A549 (cell line): ENCODE data around the gene PRPF8. TPM values are rescaled to one million over a fixed set of nuclear protein-coding genes. Genes with fewer than 3 reads are reported as not detected.

ENCODE experiments used
- ATAC-seq, 2 experiments: fragments of 200-7000 bp in 1 of 2; fragments of >200 bp in 1 of 2; cut with Nextera tagmentation in 1 of 2; cut with Tn5 transposase in 1 of 2; 3 replicates each; pipeline versions ENCODE4 v1.8.0 to v1.9.1; 2018 to 2020; ENCODE audit warnings: mild to moderate bottlenecking in 1 of 2, moderate library complexity in 1 of 2
- CTCF ChIA-PET: fragments of 300-600 bp; sonication (Branson Sonifier 250); formaldehyde crosslinking; extraction: SDS; loops from one replicate; lab custom pipeline; 2021; ENCODE audit warnings: antibody characterized with exemption, inconsistent platforms; lab: Yijun Ruan, JAX
- POLR2A ChIA-PET: fragments of 350-600 bp; formaldehyde crosslinking; extraction: SDS; loops from one replicate; lab custom pipeline; 2021; ENCODE audit warnings: antibody characterized with exemption, inconsistent platforms; lab: Yijun Ruan, JAX
- DNase-seq, 2 experiments: peaks; one replicate each; pipeline versions ENCODE4 v3.0.0 to v3.0.0-alpha.2; 2011 to 2016; ENCODE audit warnings: low read depth in 1 of 2, low spot score in 1 of 2
- FAIRE-seq: peaks from 2 replicates; lab custom pipeline; 2011; peaks lifted over from hg19 to GRCh38; lab: Jason Lieb, UNC
- H3K27ac ChIP-seq, 2 experiments: fragments of >200 bp; sonication (Bioruptor Twin); formaldehyde crosslinking; 3 replicates each; pipeline ENCODE4 v1.5.1; 2016 to 2017
- H3K4me1 ChIP-seq: fragments of >200 bp; sonication (Bioruptor Twin); formaldehyde crosslinking; 3 replicates; pipeline ENCODE4 v1.6.1; 2016
- H3K4me2 ChIP-seq: fragments of >200 bp; sonication (Bioruptor Twin); formaldehyde crosslinking; 3 replicates; pipeline ENCODE4 v1.6.1; 2016
- H3K4me3 ChIP-seq: fragments of >200 bp; sonication (Bioruptor Twin); formaldehyde crosslinking; 3 replicates; pipeline ENCODE4 v1.5.1; 2016
- H3K9me3 ChIP-seq: fragments of >200 bp; sonication (Bioruptor Twin); formaldehyde crosslinking; 3 replicates; pipeline ENCODE4 v1.6.1; 2016
- BHLHE40 ChIP-seq: IDR thresholded peaks from 2 replicates; pipeline ENCODE4 v1.6.1; 2012; ENCODE audit warnings: low read depth, low read length, inconsistent platforms
- CBX2 ChIP-seq: fragments of 200-600 bp; sonication (generic); IDR thresholded peaks from 2 replicates; pipeline ENCODE4 v1.6.1; 2016; ENCODE audit warnings: low read depth, mild to moderate bottlenecking, borderline replicate concordance
- CEBPB ChIP-seq, 2 experiments: fragments of >200 bp in 1 of 2; sonication (Bioruptor Twin) in 1 of 2; formaldehyde crosslinking in 1 of 2; IDR thresholded peaks; 2 replicates each; pipeline ENCODE4 v1.6.1; 2012 to 2016
- CHD4 ChIP-seq: fragments of 200-600 bp; sonication (generic); IDR thresholded peaks from 2 replicates; pipeline ENCODE4 v1.6.1; 2016; ENCODE audit warnings: antibody characterized with exemption, mild to moderate bottlenecking, borderline replicate concordance
- EHF ChIP-seq: fragments of 250-450 bp; sonication (Bioruptor Pico); IDR thresholded peaks from 2 replicates; pipeline ENCODE4 v1.5.0; 2020; ENCODE audit warnings: mild to moderate bottlenecking
- JUNB ChIP-seq: fragments of >200 bp; sonication (Bioruptor Twin); formaldehyde crosslinking; IDR thresholded peaks from 2 replicates; pipeline ENCODE4 v1.6.1; 2016
- MAFK ChIP-seq: fragments of 450-650 bp; IDR thresholded peaks from 2 replicates; pipeline ENCODE4 v1.6.1; 2014; ENCODE audit not compliant: partially characterized antibody
- MAZ ChIP-seq: fragments of 150-350 bp; IDR thresholded peaks from 2 replicates; pipeline ENCODE4 v1.6.1; 2014; ENCODE audit warnings: antibody characterized with exemption, low read depth, low read length, borderline replicate concordance
- NFE2L2 ChIP-seq: fragments of 150-350 bp; conservative IDR thresholded peaks from 2 replicates; pipeline ENCODE4 v1.6.1; 2014; ENCODE audit warnings: low read length
- RAD21 ChIP-seq, 2 experiments: fragments of >200 bp in 1 of 2; sonication (Bioruptor Twin) in 1 of 2; formaldehyde crosslinking in 1 of 2; IDR thresholded peaks in 1 of 2; conservative IDR thresholded peaks in 1 of 2; 2 replicates in 1 of 2; 3 replicates in 1 of 2; pipeline ENCODE4 v1.6.1; 2012 to 2018; ENCODE audit warnings: inconsistent platforms in 1 of 2
- RARB ChIP-seq: fragments of 250-450 bp; sonication (Bioruptor Pico); IDR thresholded peaks from 2 replicates; pipeline ENCODE4 v1.8.0; 2021; ENCODE audit warnings: mild to moderate bottlenecking, moderate library complexity
- RCOR1 ChIP-seq: fragments of 150-350 bp; IDR thresholded peaks from 2 replicates; pipeline ENCODE4 v1.6.1; 2014; ENCODE audit warnings: antibody characterized with exemption, low read length, low read depth
- RFX5 ChIP-seq: fragments of 450-650 bp; IDR thresholded peaks from 2 replicates; pipeline ENCODE4 v1.7.1; 2014; ENCODE audit warnings: antibody characterized with exemption, mild to moderate bottlenecking, moderate library complexity
- RNF2 ChIP-seq: fragments of 200-600 bp; sonication (generic); IDR thresholded peaks from 2 replicates; pipeline ENCODE4 v1.6.1; 2016; ENCODE audit warnings: low read depth, mild to moderate bottlenecking, antibody characterized with exemption, moderate library complexity, borderline replicate concordance
- SMC3 ChIP-seq: fragments of >200 bp; sonication (Bioruptor Twin); formaldehyde crosslinking; IDR thresholded peaks from 3 replicates; pipeline ENCODE4 v1.6.1; 2018; ENCODE audit warnings: inconsistent platforms
- SREBF2 ChIP-seq: fragments of 450-650 bp; IDR thresholded peaks from 2 replicates; pipeline ENCODE4 v1.6.1; 2014; ENCODE audit warnings: mild to moderate bottlenecking, moderate library complexity
- TP53 ChIP-seq: fragments of 250-450 bp; sonication (Bioruptor Pico); IDR thresholded peaks from 2 replicates; pipeline ENCODE4 v1.5.0; 2021; ENCODE audit warnings: mild to moderate bottlenecking, moderate library complexity
- ZFP36 ChIP-seq: fragments of 450-650 bp; IDR thresholded peaks from 2 replicates; pipeline ENCODE4 v1.6.1; 2014; ENCODE audit warnings: borderline replicate concordance; ENCODE audit not compliant: partially characterized antibody
- ZSCAN20 ChIP-seq: fragments of 250-450 bp; sonication (Bioruptor Pico); IDR thresholded peaks from 2 replicates; pipeline ENCODE4 v1.8.0; 2022; ENCODE audit warnings: mild to moderate bottlenecking, moderate library complexity
- whole genome bisulfite sequencing: methylation state at CpG from one replicate; pipeline ENCODE4 v1.1.6; 2017; ENCODE audit errors: missing lambda C conversion rate; 5-methylcytosine and 5-hydroxymethylcytosine counted together
- polyA plus RNA-seq, 4 experiments: library from polyadenylated mRNA; depleted of rRNA in 3 of 4; stranded (reverse); fragments of >200 nt; fragmentation: RNase III in 1 of 4; extraction: RNeasy Plus Mini Kit Qiagen cat#74134 plus additional on column Dnase treatment in 1 of 4; gene quantifications; 2 replicates in 3 of 4; 3 replicates in 1 of 4; pipeline ENCODE4 v1.2.3, GENCODE V29; 2011 to 2017
- TF ChIP-seq, protein P1 (sequence below): fragments of >200 bp; sonication (Bioruptor Twin); formaldehyde crosslinking; IDR thresholded peaks from 2 replicates; pipeline ENCODE4 v1.6.1; 2016
- TF ChIP-seq, protein P2 (sequence below): fragments of 250-450 bp; sonication (Bioruptor Pico); IDR thresholded peaks from 2 replicates; pipeline ENCODE4 v1.5.0; 2020; ENCODE audit warnings: low read depth, mild to moderate bottlenecking, moderate library complexity
- TF ChIP-seq, protein P3 (sequence below): IDR thresholded peaks from 2 replicates; pipeline ENCODE4 v1.6.1; 2012
- TF ChIP-seq, protein P4 (sequence below): fragments of 150-350 bp; IDR thresholded peaks from 2 replicates; pipeline ENCODE4 v1.6.1; 2014; ENCODE audit warnings: low read depth, mild to moderate bottlenecking, low read length
- TF ChIP-seq, protein P5 (sequence below): IDR thresholded peaks from 2 replicates; pipeline ENCODE4 v1.6.1; 2012; ENCODE audit warnings: low read depth, borderline replicate concordance
- TF ChIP-seq, protein P6 (sequence below): fragments of >200 bp; sonication (Bioruptor Twin); formaldehyde crosslinking; IDR thresholded peaks from 3 replicates; pipeline ENCODE4 v1.5.1; 2016

The PRPF8 gene
- polyA plus RNA-seq, 2 of the 4 experiments (the other 2 are of a cell fraction): 234 to 263 TPM

DNA sequence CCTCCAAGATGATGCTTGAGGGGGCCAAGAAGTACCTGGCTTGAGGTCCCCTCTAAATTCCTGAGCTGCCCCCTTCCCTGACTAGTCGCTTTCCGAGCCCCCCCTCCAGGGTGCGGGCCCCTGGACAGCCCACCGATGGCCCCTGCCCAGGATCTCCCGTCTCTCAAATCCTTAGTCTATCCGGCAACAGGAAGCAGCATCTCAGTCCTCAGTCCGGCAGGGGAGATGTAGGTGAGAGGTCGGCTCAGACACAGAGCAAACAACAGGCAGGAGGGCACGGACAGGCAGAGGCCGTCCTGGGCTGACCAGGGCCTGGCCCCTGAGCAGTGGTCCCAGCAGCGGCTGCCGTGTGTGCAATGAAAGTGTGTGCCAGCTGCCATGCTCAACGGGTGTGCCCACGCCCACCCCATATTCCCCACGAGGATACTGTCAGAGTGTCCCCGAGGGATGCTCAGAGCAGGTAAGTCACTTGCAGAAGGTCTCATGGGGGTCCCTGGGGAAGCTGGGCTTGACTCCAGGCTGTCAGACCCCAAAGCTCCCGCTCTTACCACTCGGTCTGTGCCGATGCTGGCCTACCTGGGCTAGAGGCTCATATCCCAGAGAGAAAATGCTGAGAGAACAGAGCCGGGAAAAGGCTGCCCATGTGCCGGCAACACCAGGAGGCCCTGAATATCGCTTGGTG, 63.3 kb downstream of the PRPF8 start:
- no peak overlapping the region for H3K4me3 ChIP-seq
- 79% methylated on average over 22 of the region's 22 CpGs for WGBS
- ChIA-PET POLR2A (no interaction called here), CTCF (interaction anchor here (1.3 to 18.3 kb wide), 6 partner anchors 8 to 46 kb away, joined by 3 to 263 read pairs (median 6); partner anchors contain the start of gene SLC43A2)
- no peaks in the 10 kb centered on the region for H3K9me3 ChIP-seq
- DNase-seq (no peak), ATAC-seq (no peak), FAIRE-seq (no peak)
- no peak overlapping the region for H3K27ac ChIP-seq
- H3K4me2 ChIP-seq: no peak overlapping the region
- TF ChIP-seq, protein P1, sequence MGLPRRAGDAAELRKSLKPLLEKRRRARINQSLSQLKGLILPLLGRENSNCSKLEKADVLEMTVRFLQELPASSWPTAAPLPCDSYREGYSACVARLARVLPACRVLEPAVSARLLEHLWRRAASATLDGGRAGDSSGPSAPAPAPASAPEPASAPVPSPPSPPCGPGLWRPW: no peak
- no peak for TF ChIP-seq RCOR1
- TF ChIP-seq SREBF2: no peak
- TF ChIP-seq RFX5: no peak
- TF ChIP-seq, protein P2, sequence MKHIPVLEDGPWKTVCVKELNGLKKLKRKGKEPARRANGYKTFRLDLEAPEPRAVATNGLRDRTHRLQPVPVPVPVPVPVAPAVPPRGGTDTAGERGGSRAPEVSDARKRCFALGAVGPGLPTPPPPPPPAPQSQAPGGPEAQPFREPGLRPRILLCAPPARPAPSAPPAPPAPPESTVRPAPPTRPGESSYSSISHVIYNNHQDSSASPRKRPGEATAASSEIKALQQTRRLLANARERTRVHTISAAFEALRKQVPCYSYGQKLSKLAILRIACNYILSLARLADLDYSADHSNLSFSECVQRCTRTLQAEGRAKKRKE (CRISPR knock-in tag): no peak
- no peak for TF ChIP-seq RNF2
- TF ChIP-seq, protein P3, sequence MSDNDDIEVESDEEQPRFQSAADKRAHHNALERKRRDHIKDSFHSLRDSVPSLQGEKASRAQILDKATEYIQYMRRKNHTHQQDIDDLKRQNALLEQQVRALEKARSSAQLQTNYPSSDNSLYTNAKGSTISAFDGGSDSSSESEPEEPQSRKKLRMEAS: no peak
- no peak for TF ChIP-seq EHF (CRISPR knock-in tag)
- no peak for TF ChIP-seq RARB (CRISPR knock-in tag)
- peaks cover 17% of the 10 kb centered on the region for H3K4me1 ChIP-seq

DNA sequence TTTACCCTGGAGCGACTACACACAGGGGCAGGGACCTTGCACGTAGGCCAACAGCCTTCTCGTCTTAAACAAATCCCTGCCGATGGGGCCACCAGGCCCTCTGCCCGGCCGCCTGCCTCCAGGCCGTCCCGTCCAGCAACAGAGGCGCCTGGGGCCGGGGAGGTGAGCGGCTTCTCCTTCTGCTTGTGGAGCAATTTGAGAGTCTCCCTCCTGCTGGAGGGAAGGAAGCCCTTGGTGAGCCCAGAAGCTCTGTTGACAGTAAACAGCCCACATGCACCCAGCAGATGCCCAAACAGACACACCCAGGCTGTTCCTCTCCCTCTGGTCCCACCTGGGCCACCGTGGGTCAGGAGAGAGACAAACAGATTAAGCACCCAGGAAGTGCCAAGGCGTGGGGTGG, 64.2 kb downstream of the PRPF8 start:
- FAIRE-seq: no peak
- Histone ChIP-seq H3K9me3 (no peaks in the 10 kb centered on the region), H3K4me3 (no peak overlapping the region), H3K4me1 (peaks cover 17% of the 10 kb centered on the region), H3K27ac (peak overlapping the region in 1 of 2 experiments; percentile 25; a peak in 1 of 6 replicates), H3K4me2 (no peak overlapping the region)
- TF ChIP-seq CHD4: no peak
- TF ChIP-seq ZFP36: no peak
- no peak for TF ChIP-seq RAD21 (conservative IDR thresholded peaks at IDR 0.05 in 1 of 2, IDR thresholded peaks at IDR 0.05 in 1 of 2)
- TF ChIP-seq, protein P4, sequence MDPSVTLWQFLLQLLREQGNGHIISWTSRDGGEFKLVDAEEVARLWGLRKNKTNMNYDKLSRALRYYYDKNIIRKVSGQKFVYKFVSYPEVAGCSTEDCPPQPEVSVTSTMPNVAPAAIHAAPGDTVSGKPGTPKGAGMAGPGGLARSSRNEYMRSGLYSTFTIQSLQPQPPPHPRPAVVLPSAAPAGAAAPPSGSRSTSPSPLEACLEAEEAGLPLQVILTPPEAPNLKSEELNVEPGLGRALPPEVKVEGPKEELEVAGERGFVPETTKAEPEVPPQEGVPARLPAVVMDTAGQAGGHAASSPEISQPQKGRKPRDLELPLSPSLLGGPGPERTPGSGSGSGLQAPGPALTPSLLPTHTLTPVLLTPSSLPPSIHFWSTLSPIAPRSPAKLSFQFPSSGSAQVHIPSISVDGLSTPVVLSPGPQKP: no peak
- no peak for TF ChIP-seq CEBPB (IDR thresholded peaks at IDR 0.05)
- TF ChIP-seq NFE2L2: no peak
- no peak for TF ChIP-seq RCOR1
- TF ChIP-seq SREBF2: no peak
- no peak for TF ChIP-seq CBX2
- TF ChIP-seq, protein P5, sequence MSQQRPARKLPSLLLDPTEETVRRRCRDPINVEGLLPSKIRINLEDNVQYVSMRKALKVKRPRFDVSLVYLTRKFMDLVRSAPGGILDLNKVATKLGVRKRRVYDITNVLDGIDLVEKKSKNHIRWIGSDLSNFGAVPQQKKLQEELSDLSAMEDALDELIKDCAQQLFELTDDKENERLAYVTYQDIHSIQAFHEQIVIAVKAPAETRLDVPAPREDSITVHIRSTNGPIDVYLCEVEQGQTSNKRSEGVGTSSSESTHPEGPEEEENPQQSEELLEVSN: no peak
- CTCF ChIA-PET: interaction anchor here (9.4 to 18.3 kb wide), 2 partner anchors 8 to 45 kb away, joined by 116 to 263 read pairs; partner anchors contain the start of gene SLC43A2
- DNase-seq: no peak
- 75% methylated on average over 10 of the region's 13 CpGs for WGBS
- POLR2A ChIA-PET: no interaction called here
- ATAC-seq: no peak

DNA sequence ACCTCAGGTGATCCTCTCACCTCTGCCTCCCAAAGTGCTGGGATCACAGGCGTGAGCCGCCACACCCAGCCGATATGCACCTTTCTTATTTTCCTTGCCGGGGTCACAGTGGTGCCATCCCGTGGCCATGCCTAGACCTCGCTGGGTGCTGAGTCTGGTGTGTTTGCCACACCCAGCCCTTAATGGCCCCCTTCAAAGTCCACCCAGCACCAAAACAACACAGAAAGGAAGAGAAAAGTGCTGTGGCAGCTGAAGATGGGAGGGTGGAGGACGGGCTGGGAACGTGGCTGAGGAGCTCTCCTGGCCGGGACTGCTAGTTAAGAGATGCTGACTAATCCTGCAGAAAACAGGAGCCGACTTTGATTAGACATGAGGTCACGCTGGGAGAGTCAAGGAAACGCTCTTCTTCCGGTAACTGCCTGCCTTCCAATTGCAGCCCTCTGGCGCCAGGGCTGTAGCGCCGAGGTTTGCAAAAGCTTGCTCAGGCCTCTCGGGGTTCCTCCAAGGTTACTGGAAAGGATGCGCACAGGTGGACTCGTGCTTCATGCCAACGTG, 67.0 kb downstream of the PRPF8 start:
- Histone ChIP-seq H3K27ac (peak overlapping the region; percentile 83 to 84), H3K9me3 (no peaks in the 10 kb centered on the region), H3K4me2 (peak overlapping the region; percentile 77), H3K4me1 (peaks cover 17% of the 10 kb centered on the region), H3K4me3 (no peak overlapping the region)
- POLR2A ChIA-PET: interaction anchor here (0.8 to 1.9 kb wide), 4 partner anchors 11 to 98 kb away, joined by 4 to 20 read pairs (median 6); partner anchors contain the start of gene SLC43A2
- DNase-seq: peak; percentile 80 to 88
- FAIRE-seq: peak; percentile 96
- peak; percentile 86 to 88 for ATAC-seq
- 29% methylated on average over 20 of the region's 20 CpGs for WGBS
- CTCF ChIA-PET: interaction anchor here (0.9 to 18.3 kb wide), 15 partner anchors 11 to 55 kb away, joined by 3 to 263 read pairs (median 6); partner anchors contain the start of genes PITPNA, RILP, SCARF1 and SLC43A2
- no peak for TF ChIP-seq MAZ
- TF ChIP-seq, protein P6, sequence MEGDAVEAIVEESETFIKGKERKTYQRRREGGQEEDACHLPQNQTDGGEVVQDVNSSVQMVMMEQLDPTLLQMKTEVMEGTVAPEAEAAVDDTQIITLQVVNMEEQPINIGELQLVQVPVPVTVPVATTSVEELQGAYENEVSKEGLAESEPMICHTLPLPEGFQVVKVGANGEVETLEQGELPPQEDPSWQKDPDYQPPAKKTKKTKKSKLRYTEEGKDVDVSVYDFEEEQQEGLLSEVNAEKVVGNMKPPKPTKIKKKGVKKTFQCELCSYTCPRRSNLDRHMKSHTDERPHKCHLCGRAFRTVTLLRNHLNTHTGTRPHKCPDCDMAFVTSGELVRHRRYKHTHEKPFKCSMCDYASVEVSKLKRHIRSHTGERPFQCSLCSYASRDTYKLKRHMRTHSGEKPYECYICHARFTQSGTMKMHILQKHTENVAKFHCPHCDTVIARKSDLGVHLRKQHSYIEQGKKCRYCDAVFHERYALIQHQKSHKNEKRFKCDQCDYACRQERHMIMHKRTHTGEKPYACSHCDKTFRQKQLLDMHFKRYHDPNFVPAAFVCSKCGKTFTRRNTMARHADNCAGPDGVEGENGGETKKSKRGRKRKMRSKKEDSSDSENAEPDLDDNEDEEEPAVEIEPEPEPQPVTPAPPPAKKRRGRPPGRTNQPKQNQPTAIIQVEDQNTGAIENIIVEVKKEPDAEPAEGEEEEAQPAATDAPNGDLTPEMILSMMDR: peak; percentile 48
- TF ChIP-seq, protein P4: no peak
- no peak for TF ChIP-seq JUNB
- TF ChIP-seq MAFK: peak; percentile 86
- peak; percentile 55; the same call in 2 of the 3 replicates for TF ChIP-seq SMC3
- no peak for TF ChIP-seq RFX5
- TF ChIP-seq ZSCAN20 (CRISPR knock-in tag): no peak
- TF ChIP-seq BHLHE40: no peak
- no peak for TF ChIP-seq TP53 (CRISPR knock-in tag)
- no peak for TF ChIP-seq RARB (CRISPR knock-in tag)
